DND-41 (cell line): ENCODE data around the gene PILRA.

Experiments used
- ATAC-seq: fragments of 200-7000 bp; cut with Tn5 transposase; 3 replicates; pipeline ENCODE4 v1.9.1; 2021; ENCODE audit warnings: low read depth; ENCODE audit not compliant: insufficient read depth
- DNase-seq: peaks from one replicate; pipeline ENCODE4 v3.0.0-alpha.2; 2020
- H2AFZ ChIP-seq: 2 replicates; pipeline ENCODE4 v1.6.0; 2012; ENCODE audit warnings: low read depth, low read length
- H3K27ac ChIP-seq: 2 replicates; pipeline ENCODE4 v1.5.1; 2012; ENCODE audit warnings: low read length, inconsistent platforms
- H3K27me3 ChIP-seq: fragments of 200-600 bp; sonication (generic); 2 replicates; pipeline ENCODE4 v1.6.0; 2012; ENCODE audit warnings: low read length, mild to moderate bottlenecking, inconsistent platforms; ENCODE audit not compliant: insufficient read depth, poor library complexity
- H3K36me3 ChIP-seq: 2 replicates; pipeline ENCODE4 v1.5.1; 2012; ENCODE audit warnings: low read length, inconsistent platforms; ENCODE audit not compliant: insufficient read depth
- H3K4me1 ChIP-seq: 2 replicates; pipeline ENCODE4 v1.5.1; 2012; ENCODE audit warnings: mild to moderate bottlenecking, low read length; ENCODE audit not compliant: insufficient read depth
- H3K4me2 ChIP-seq: 2 replicates; pipeline ENCODE4 v1.6.0; 2012; ENCODE audit warnings: mild to moderate bottlenecking, moderate library complexity, low read length, inconsistent platforms; ENCODE audit not compliant: insufficient read depth
- H3K4me3 ChIP-seq, 2 experiments: fragments of 200-600 bp in 1 of 2; shearing (Covaris generic) in 1 of 2; 2 replicates each; pipeline ENCODE4 v1.5.1; 2012 to 2016; ENCODE audit warnings: inconsistent platforms in 2 of 2, low read length in 2 of 2, mild to moderate bottlenecking in 2 of 2, low read depth in 1 of 2, moderate library complexity in 1 of 2
- H3K79me2 ChIP-seq: 2 replicates; pipeline ENCODE4 v1.6.0; 2012; ENCODE audit warnings: low read length, inconsistent platforms; ENCODE audit not compliant: insufficient read depth
- H3K9ac ChIP-seq: 2 replicates; pipeline ENCODE4 v1.6.0; 2012; ENCODE audit warnings: low read depth, mild to moderate bottlenecking, inconsistent platforms, low read length, moderate library complexity
- H3K9me3 ChIP-seq: 2 replicates; pipeline ENCODE4 v1.5.1; 2012; ENCODE audit warnings: low read length, moderate library complexity, mild to moderate bottlenecking, inconsistent platforms; ENCODE audit not compliant: insufficient read depth, severe bottlenecking
- H4K20me1 ChIP-seq: 2 replicates; pipeline ENCODE4 v1.6.0; 2012; ENCODE audit warnings: low read length; ENCODE audit not compliant: insufficient read depth
- EZH2 ChIP-seq: IDR thresholded peaks from 3 replicates; pipeline ENCODE4 v1.6.1; 2012; ENCODE audit warnings: borderline replicate concordance, low read depth, mild to moderate bottlenecking, moderate library complexity, low read length, inconsistent platforms; ENCODE audit not compliant: severe bottlenecking
- TF ChIP-seq, protein P1 (sequence below): IDR thresholded peaks from 2 replicates; pipeline ENCODE4 v1.5.1; 2012; ENCODE audit warnings: borderline replicate concordance, low read length, moderate library complexity, mild to moderate bottlenecking; ENCODE audit not compliant: poor library complexity, severe bottlenecking; ENCODE audit errors: extremely low read depth

Gene PILRA

GRCh38 chr7:100366411-100367250 lies 6.7 kb upstream of the PILRA start:
- Histone ChIP-seq H3K27ac (no peak overlapping the region), H3K4me3 (no peak overlapping the region), H2AFZ (no peak overlapping the region), H3K9me3 (no peaks in the 10 kb centered on the region), H3K36me3 (peaks cover 58% of the 10 kb centered on the region), H4K20me1 (peaks cover 3% of the 10 kb centered on the region; the same call in 1 of the 2 replicates), H3K4me2 (no peak overlapping the region), H3K4me1 (peaks cover 3% of the 10 kb centered on the region; the same call in 1 of the 2 replicates), H3K27me3 (no peaks in the 10 kb centered on the region), H3K79me2 (no peaks in the 10 kb centered on the region), H3K9ac (no peak overlapping the region)
- TF ChIP-seq, protein P1, sequence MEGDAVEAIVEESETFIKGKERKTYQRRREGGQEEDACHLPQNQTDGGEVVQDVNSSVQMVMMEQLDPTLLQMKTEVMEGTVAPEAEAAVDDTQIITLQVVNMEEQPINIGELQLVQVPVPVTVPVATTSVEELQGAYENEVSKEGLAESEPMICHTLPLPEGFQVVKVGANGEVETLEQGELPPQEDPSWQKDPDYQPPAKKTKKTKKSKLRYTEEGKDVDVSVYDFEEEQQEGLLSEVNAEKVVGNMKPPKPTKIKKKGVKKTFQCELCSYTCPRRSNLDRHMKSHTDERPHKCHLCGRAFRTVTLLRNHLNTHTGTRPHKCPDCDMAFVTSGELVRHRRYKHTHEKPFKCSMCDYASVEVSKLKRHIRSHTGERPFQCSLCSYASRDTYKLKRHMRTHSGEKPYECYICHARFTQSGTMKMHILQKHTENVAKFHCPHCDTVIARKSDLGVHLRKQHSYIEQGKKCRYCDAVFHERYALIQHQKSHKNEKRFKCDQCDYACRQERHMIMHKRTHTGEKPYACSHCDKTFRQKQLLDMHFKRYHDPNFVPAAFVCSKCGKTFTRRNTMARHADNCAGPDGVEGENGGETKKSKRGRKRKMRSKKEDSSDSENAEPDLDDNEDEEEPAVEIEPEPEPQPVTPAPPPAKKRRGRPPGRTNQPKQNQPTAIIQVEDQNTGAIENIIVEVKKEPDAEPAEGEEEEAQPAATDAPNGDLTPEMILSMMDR: no peak
- no peak for TF ChIP-seq EZH2
- peak; percentile 41 for DNase-seq
- ATAC-seq: peak; percentile 23

DNA sequence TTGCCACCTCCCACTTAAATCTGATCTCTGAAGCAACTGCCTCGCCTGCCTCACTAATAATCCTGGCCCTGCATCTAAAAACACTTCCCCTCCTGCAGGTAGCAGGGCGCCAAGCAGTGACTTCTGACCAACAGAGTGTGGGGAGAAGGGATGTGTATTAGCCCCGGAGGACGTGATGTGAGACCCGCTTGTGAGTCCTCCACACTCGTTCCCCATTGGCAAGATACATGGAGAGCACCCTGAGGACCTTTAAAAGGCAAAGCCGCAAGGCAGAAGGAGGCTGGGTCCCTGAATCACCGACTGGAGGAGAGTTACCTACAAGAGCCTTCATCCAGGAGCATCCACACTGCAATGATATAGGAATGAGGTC lies 6.1 kb upstream of the PILRA start:
- no peaks in the 10 kb centered on the region for H3K9me3 ChIP-seq
- H3K4me1 ChIP-seq: peaks cover 9% of the 10 kb centered on the region
- no peaks in the 10 kb centered on the region for H3K27me3 ChIP-seq
- no peak overlapping the region for H3K4me2 ChIP-seq
- no peak overlapping the region for H3K4me3 ChIP-seq
- H3K27ac ChIP-seq: no peak overlapping the region
- ATAC-seq (no peak), DNase-seq (no peak)
- H4K20me1 ChIP-seq: peaks cover 3% of the 10 kb centered on the region; the same call in 1 of the 2 replicates
- TF ChIP-seq, protein P1: no peak
- TF ChIP-seq EZH2: no peak
- no peaks in the 10 kb centered on the region for H3K79me2 ChIP-seq
- no peak overlapping the region for H3K9ac ChIP-seq
- peaks cover 52% of the 10 kb centered on the region for H3K36me3 ChIP-seq
- H2AFZ ChIP-seq: no peak overlapping the region

- H3K27ac ChIP-seq: no peak overlapping the region
- H3K9ac ChIP-seq: no peak overlapping the region
- peaks cover 45% of the 10 kb centered on the region for H3K36me3 ChIP-seq
- peaks cover 13% of the 10 kb centered on the region for H3K4me1 ChIP-seq
- TF ChIP-seq, protein P1: no peak
- no peak for TF ChIP-seq EZH2
- H4K20me1 ChIP-seq: peaks cover 3% of the 10 kb centered on the region; the same call in 1 of the 2 replicates
- H3K9me3 ChIP-seq: no peaks in the 10 kb centered on the region
- H3K4me2 ChIP-seq: no peak overlapping the region
- no peak overlapping the region for H2AFZ ChIP-seq
- no peak for DNase-seq
- H3K27me3 ChIP-seq: no peaks in the 10 kb centered on the region
- no peak overlapping the region for H3K4me3 ChIP-seq
- no peak for ATAC-seq
- H3K79me2 ChIP-seq: no peaks in the 10 kb centered on the region
Measured at GRCh38 chr7:100367676-100368613, 5.3 kb upstream of the PILRA start.
